Fibroblast of skin of abdomen (primary cell): Measurements from ENCODE around the gene CCDC110.

Experiments used
- DNase-seq: peaks from one replicate; pipeline ENCODE4 v3.0.0-alpha.2; 2013

Gene CCDC110

DNA sequence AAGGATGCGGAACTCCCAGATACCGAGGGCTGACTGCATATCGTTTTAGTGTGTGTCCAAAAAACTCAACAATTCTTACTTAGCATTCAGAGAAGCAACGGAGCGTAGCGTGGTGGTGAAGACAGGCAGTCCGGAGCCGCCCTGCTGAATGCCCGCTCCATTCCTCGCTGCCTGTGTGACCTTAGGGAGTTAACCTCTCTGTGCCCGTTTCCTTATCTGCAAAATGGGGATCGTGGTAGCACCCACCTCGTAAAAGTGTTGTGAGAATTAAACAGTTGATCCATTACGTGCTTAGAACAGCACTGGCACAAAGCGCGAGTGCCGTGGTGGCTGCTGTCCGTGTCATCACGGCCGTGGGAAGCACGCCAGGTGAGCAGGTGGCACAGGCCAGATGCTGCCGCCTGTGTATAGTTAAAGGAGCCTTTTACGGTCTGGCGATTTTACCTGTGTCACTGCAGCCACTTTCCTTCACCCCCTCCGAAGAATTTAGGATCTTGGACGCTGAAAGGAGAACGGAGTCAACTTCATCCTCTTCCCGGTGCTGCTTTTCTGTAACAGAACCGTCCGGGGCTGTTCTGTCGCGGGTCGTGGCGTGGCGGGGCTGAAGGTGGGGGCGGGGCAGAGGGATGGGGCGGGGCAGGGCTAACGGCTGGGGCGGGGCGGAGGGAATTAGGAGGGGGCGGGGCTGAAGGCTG lies 885 bp downstream of the CCDC110 start:
- peak; percentile 7 for DNase-seq

DNA sequence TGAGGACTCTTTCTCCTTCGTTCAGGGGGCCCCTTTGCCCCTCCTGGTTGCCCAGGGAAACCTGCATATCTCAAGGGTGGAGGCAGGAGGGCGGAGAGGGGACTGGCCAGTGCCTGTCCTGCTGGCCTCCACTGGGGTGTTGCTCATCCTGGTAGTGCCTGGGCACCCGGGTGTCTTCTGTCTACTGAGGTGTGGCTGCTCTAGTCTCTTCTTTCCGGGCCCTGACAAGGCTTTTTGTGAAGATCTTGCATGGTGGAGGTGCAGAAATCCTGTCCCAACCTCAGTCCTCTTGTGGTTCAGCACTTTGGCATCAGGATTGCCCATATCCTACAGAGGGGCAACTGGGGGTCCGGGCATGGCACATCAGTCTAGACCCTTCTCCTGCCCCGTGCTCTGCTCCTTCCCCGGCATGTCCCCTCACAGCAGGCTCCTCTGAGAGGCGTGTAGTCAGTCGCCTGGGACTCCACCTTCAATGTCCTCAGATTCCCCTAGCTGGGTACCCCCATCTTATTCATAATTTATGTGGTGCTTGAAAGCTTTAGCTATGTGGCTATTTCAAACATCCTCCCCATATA lies 1.9 kb downstream of the CCDC110 start:
- DNase-seq: no peak

DNA sequence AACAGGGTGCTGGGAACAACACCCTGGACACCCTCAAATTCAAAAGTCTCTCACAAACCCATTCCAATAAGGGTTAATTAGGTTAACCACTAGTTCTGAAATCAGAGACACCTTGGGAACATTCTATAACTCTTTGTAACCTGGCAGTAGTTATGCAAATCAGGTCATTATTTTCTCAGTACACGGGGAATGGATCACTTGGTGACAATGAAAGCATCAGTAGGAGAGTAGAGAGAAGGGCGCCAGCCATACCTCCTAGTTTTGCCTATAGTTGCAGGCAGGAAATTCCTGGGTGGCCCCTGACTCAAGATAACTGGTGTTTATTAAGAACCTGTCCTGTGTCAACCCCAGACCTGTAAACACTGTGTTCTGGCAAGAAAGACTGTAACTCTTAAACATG lies 2.5 kb downstream of the CCDC110 start:
- DNase-seq: no peak

DNA sequence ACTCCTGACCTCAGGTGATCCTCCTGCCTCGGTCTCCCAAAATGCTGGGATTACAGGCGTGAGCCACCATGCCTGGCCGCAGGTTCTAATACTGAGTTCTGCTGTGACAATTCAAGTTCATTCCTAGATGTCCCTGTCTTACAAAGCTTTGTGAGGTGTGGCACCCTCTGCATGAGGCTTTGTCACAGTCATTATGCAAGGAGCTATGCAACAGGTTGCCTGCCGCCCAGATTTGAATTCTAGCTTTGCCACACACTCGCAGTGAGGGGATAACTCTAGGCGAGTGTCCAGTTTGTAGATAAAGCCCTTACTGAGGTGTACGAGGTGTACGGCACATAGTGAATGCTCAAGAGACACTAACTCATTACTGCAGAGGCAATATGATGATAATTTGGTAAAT lies 3.5 kb downstream of the CCDC110 start:
- no peak for DNase-seq

DNA sequence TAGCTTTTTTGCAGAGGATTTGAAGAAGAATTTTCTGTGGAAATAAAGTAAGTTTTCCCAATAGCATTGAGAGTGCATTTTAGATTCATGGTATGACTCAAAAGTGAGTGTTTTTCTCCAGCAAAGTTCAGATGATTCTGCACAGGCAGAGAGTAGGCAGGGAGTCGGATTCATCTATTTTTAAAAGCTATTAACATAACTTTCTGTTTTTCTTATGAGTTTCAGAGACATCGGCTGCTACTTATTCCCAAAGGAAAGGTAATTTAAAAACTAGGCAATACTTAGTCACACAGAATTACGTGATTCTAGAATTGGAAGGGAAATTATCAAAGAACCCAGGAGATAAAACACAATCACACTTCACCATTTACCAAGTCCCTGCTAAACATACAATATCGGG lies 4.4 kb downstream of the CCDC110 start:
- DNase-seq: peak; percentile 9

DNA sequence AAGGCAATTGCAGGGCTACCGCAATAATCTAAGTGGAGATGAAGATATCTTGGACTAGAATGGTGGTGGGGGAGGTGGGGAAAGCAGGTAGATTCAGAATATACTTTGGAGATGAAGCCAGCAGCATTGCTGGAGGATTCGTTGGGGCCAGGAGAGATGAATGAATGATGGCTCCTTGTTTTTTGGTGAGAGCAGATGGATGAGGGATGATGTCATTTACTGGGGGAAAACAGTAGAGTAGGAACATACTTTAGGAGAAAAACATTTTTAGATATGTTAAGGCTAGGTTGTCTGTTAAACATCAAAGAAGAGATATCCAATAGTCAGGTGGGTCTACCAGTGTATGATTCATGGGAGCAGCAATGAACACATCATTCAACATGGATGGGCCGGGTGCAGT lies 5.8 kb downstream of the CCDC110 start:
- no peak for DNase-seq

DNA sequence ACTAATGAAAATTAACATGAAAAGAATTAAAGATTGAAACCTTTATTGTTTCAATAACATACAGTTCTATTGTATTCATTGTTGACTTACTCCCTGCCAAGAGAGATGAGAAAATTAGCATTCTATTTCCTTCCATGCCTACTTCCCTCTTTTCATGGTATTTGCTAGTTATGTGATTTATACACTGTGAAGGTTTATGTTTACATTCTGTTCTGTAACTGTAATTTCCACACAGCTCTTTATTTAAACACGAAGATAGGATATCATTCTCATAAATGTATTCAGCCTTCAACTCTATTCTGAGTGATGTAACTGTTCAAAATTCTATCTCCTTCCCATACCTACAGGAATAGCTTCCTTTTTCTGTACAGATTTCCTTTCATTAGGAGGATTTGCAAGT lies 6.6 kb downstream of the CCDC110 start:
- no peak for DNase-seq

DNA sequence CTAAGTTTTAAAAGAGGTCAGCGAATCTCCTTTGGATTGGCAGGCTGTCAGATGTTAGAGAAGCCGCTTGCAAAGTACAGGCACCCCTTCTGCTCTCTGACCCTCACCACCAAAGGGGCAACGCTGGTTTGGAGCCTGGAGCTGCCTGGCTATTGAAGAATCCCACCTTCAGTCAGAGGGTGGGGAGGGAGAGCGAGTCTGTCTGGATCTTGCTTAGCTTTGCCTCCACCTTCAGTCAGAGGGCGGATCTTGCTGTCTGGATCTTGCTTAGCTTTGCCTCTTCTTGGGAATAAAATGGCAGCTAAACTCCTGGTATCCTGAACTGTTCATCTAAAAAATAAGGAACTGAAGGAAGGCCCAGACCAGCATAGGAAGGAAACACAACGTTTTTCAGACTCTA lies 7.3 kb downstream of the CCDC110 start:
- no peak for DNase-seq

DNA sequence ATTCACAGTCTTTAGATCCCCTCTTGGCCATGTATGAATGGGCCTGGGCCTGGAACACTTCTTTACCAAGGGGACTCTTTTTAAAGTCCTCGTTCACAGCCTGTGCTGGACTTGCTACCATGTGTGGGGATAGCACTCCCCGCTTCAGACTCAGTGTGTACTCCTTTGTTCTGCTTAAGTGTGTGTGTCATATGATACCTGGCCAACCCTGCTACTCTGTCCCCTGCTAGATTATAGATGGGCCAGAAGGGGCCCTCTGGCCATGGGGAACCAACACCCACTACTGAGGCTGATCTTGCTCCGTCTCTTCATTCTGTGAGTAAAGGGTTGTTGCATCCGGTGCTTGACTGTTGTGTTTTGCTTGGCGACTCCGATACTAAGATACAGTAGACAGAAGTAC lies 8.0 kb downstream of the CCDC110 start:
- no peak for DNase-seq

DNA sequence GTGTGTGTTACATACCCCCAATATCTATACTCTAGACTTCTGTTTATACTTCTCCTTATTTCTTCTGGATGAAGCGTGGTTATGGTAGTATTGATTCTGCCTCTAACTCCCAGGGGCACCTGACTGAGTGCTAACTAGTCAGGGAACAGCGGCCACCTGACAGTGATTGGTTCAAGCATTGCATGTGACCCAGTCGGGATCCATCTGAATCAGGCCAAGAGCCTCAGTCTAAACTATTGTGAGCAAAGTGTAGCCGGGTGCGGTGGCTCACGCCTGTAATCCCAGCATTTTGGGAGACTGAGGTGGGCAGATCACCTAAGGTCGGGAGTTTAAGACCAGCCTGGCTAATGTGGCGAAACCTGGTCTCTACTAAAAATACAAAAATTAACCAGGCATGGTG lies 10.0 kb downstream of the CCDC110 start:
- DNase-seq: no peak

DNA sequence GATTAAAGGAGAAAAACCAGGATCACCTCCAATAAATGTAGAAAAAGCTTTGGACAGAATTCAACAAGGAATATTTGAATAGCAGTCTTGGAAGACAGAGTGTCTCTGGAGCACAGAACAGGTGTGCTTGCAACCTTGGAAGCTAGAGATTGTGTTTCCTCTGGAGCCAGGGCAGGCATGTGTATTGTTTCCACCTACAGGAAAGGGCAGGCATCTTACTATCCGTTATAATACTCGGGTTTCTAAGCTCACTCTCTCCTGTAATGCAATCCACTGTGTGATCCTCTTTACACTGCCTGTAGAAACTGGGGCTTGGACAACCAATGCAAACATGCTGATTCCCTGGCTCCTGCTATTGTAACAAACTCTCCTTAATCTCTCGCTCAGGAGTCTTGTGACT lies 14.4 kb downstream of the CCDC110 start:
- DNase-seq: no peak

DNA sequence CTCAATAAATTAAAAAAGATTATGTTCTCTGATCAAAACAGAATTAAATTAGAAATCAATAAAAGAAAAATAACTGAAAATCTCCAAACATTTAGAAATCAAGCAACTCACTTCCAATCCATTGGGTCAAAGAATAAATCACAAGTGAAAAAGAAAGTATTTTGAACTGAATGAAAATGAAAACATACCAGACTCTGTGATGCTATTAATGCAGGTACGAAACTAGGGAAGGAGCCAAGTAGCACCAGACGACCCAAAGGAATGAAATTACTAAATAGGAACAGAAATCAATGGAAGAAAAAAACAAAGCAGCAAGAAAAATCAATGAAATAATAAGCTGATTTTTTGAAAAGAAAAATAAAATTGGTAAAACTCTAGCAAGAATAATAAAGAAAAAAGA lies 15.4 kb downstream of the CCDC110 start:
- no peak for DNase-seq

DNA sequence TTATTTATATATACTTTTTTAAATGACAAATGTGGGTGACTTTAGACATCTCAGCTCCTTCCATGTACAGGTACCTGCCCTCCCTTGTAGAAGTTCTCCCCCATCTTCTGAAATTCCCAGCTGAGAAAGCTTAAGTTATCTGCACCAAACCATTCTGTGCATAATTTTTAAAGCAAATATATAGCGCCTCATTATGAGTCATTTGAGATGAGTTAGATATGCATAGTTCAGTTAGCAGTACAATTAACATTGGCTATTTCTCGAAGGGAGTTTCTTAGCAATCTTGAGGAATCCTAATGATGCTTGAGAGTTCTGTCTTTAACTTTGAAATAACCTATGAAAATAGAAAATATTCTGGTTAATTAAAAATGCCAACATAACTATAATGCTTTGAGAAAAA lies 26.3 kb downstream of the CCDC110 start:
- no peak for DNase-seq

DNA sequence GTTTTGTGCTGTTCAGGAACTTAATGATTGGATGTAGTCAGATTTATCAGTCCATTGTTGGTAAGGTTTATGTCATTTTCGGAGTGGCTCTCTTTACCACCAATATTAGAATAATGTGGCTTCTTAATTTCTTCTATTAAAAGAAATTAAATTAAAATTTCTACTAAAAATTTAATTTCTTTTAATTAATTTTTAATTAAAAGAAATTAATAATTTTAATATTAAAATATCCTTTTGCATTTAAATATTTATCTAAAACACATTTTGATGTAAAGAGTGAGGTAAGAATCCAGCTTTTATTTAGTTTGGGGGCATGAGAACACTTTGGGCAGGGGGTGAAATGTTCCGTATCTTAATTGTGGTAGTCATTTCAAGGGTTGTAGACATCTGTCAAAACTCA lies 30.1 kb downstream of the CCDC110 start:
- no peak for DNase-seq

DNA sequence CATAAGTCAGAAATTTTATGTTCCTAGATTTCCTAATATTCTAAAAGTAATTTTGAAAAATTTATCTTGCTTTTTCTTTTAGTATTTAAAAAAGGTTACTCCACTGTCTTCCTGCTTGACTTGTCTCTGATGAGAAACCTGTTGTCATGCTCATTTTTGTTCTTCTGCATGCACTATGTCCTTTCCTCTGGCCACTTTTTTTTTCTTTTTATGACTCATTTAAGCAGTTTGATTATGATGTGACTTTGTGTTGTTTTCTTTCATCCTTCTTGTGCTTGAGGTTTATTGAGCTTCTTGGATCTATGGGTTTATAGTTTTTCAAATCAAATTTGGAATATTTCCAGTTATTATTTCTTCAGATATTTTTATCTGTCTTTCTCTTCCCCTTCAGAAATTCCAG lies 33.7 kb downstream of the CCDC110 start:
- no peak for DNase-seq

DNA sequence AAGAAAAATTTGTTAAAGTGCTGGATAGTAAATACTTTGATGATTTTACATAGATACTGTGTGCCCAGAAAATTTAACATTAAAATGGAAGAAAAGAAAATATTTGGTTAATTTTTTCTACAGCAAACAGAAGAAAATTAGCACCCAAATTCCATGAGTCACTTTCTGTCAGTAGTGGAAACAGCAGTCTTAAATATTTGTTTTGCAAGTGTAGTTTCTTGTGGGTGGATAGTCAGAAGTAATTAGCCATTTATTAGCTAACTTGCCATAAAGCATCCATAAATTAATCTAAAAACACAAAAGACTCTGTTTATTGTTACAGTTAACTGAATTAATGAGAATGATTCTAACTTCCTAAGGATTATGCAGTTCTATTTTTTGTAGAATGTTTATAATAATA lies 36.1 kb downstream of the CCDC110 start:
- no peak for DNase-seq

DNA sequence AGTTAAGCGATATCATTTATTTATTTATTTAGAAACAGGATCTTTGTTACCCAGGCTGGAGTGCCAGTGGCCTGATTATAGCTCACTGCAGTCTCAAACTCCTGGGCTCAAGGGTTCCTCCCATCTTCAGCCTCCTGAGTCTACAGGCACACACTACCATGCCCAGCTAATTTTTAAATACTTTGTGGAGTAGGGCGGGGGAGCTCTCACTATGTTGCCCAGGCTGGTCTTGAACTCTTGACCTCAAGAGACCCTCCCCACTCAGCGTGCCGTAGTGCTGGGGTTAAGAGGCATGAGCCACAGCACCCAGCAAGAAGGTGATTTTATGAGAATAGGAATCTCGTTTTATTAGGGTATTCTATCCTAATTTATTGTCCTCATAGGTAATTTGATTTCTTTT lies 41.9 kb downstream of the CCDC110 start:
- DNase-seq: no peak

DNA sequence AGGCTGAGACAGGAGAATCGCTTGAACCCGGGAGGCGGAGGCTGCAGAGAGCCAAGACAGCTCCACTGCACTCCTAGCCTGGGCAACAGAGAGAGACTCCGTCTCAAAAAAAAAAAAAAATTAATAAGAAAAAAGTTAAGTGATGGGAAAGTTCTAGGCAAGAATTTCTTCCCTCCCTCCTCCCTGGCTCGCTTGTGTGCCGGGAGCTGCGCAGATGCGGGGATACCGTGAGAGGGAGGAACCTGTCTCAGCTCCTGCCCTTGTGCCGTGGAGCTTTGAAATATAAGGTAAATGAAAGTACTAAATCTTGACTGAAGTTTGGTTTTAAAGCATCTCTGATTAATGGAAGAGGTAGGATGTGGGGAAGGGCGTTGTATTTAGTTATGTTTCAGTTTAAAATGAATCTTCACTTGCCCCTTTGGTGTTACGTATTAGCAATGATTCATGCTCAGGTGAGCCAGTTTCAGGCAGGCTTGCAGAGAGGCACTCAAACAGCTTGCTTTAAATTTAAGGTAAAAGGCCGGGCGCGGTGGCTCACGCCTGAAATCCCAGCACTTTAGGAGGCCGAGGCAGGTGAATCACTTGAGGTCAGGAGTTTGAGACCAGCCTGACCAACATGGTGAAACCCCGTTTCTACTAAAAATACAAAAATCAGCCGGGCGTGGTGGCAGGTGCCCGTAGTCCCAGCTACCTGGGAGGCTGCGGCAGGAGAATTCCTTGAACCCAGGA lies 44.4 kb downstream of the CCDC110 start:
- DNase-seq: no peak

DNA sequence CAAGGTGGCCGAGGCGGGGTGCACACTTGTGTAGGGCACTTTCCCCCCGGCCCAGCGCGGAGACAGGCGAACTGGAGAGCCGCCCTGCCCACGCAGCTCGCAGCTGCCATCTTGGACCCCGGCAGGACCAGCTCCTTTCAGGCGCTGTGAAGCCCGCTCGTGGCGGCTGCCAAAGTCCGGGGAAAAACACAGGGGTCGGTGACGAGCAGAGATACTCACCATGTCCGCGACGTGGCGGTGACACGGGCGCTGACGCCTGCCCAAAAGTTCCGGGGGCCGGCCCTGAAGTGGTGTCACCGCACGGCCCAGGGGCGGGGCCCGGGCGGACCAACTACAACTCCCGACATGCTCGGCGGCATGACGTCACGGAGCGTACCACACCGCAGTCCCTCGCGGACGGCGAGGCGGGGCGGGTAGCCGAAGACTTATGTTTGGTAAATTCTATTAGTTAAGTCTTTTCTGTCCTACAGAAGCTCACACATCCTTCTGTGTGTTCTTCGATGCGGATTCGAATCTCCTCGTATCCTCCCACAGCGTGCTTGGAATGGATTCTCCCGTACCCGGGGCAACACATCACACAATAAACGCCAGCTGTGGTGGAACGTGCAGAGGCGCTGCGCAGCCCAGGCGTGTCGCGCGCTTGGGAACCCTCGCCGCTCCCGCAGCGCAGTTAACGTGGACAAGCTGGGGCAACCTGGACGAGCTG lies 45.7 kb downstream of the CCDC110 start, which contains the start of gene UFSP2:
UFSP2 (minus strand) TSS at position 318 of the 706 bp plus-strand sequence; CDS start at position 222, 96 bp downstream.
- peak; percentile 85 for DNase-seq

DNA sequence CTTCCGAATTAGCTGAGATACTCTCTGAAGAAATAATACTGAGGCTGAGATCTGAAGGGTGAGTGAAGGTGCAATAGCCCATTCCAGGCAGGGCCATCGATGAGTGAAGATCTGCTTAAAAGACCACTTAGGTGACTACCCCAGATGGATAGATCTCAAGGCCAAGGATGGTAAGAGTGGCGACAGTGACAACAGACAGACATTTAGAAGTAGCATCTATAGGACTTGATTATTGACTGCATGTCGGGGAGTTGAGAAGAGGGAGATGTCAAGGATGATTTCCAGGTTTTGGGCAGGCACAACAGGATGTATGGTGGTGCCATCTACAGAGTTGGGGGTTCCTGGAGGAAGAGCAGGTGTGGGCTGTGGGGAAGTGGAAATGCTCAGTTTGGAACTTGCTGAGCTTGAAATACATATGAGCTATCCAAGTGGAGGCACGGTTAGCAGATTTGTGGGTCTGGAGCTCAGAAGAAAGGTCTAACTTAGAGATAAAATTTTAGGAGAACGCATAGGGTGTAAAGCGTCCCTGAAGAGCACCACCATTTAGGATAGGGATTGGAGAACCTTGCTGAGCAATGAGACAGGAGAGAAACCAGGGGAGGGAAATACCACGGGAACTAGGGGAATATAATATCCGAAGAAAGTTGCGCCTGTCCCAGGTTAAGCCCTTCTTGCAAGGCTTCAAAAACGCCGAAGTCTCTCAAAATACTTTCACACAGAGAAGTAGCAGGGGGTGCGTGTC lies 46.5 kb downstream of the CCDC110 start:
- no peak for DNase-seq

DNA sequence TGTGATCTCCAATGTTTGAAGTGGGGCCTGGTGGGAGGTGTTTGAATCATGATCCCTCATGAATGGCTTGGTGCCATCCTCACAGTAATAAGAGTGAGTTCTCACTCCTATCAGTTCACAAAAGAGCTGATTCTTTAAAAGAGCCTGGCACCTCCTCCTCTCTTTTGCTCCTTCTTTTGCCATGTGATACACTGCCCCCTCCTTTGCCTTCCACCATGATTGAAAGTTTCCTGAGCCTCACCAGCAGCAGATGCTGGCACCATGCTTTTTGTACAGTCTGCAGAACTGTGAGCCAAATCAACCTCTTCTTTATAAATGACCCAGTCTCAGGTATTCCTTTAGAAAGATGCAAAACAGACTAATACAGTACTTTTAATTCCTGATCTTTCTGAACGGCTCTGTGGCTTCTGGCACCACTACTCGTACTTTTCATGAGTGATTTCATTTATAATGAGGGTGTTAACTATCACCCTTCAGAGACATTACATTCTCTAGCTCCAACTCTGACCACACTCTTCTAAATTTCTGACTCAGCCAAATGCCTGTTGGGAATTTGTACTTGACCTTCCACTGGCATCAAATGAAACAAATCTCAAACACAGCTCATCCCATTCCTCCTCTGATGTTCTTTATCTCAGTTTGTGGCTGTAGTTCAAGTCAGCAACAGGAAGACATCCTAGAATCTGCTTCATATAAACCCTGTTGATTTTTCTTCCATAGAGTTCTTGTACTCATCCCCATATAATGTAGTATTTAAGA lies 50.0 kb downstream of the CCDC110 start:
- DNase-seq: peak; percentile 67

DNA sequence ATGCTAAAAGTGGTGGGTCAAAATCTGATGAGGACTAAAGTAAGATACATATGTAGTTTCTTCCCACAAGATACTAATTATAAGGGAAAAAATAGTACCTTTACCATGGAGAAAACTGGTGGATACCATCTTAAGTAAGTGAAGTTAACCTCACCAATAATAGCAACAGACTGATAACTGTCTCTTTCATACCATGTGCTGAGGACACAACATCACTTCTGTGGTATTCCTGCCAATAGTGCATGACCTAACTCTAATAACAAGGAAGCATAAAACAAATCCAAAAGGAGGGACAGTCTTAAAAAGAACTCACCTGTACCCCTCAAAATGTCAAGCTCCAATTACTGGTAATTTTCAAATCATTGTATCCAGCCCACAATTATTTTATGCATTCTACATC lies 54.6 kb downstream of the CCDC110 start:
- DNase-seq: no peak
